HCT116 (cell line): Measurements from ENCODE around the gene CLRN3.

Experiments used
- CEBPB ChIP-seq: IDR thresholded peaks from 2 replicates; pipeline ENCODE4 v1.6.1; 2012; ENCODE audit warnings: low read depth
- CTCF ChIP-seq, 3 experiments: fragments of 200-600 bp in 1 of 3; sonication (generic) in 1 of 3; IDR thresholded peaks in 2 of 3; conservative IDR thresholded peaks in 1 of 3; 2 replicates each; pipeline ENCODE4 v1.5.1; 2012 to 2017; ENCODE audit warnings: low read depth in 2 of 3, low read length in 2 of 3, antibody characterized with exemption in 1 of 3, borderline replicate concordance in 1 of 3, control low read depth in 1 of 3, mild to moderate bottlenecking in 1 of 3, mixed read lengths in 1 of 3, mixed run types in 1 of 3, moderate library complexity in 1 of 3; ENCODE audit not compliant: insufficient read depth in 1 of 3
- ELF1 ChIP-seq: IDR thresholded peaks from 2 replicates; pipeline ENCODE4 v1.6.1; 2012; ENCODE audit warnings: low read depth, borderline replicate concordance
- EZH2phosphoT487 ChIP-seq: fragments of 200-600 bp; IDR thresholded peaks from 2 replicates; pipeline ENCODE4 v1.6.1; 2018; ENCODE audit warnings: antibody characterized with exemption, borderline replicate concordance
- POLR2A ChIP-seq: IDR thresholded peaks from 2 replicates; pipeline ENCODE4 v1.7.0; 2011; ENCODE audit warnings: borderline replicate concordance; ENCODE audit not compliant: insufficient read depth, insufficient read length; ENCODE audit errors: extremely low read depth
- ZNF274 ChIP-seq: fragments of 200-500 bp; sonication (Bioruptor generic); IDR thresholded peaks from 2 replicates; pipeline ENCODE4 v1.6.1; 2014; ENCODE audit warnings: mild to moderate bottlenecking, low read depth, low read length, inconsistent platforms

- TF ChIP-seq POLR2A (no peak), CTCF (IDR thresholded peaks at IDR 0.05 in 2 of 3, conservative IDR thresholded peaks at IDR 0.05 in 1 of 3; ENCODE audit: borderline replicate concordance in 1 of 3, insufficient read depth in 1 of 3, low read depth in 2 of 3, low read length in 2 of 3) (no peak), EZH2phosphoT487 (no peak), CEBPB (no peak), ZNF274 (no peak), ELF1 (no peak)
Observed at GRCh38 chr10:127850944-127851343, 41.8 kb downstream of the CLRN3 start.
